ENCODE results near the gene PEX26. TPM values are rescaled to one million over a fixed set of nuclear protein-coding genes. Genes with fewer than 3 reads are reported as not detected.

The PEX26 gene
- total and polyA plus RNA-seq, 2 experiments from 2014 or later: 4.0 to 48.9 TPM

GRCh38 chr22:18077087-18077638 is 627 bp upstream of the PEX26 start (continued):
- TF ChIP-seq ETS1 (IDR thresholded peaks at IDR 0.05): no peak
- no peak for TF ChIP-seq EZH2phosphoT487 (IDR thresholded peaks at IDR 0.05; ENCODE audit: unreplicated experiment)
- no peak for TF ChIP-seq POLR2AphosphoS5 (IDR thresholded peaks at IDR 0.05; ENCODE audit: low read depth)
- no peak for TF ChIP-seq ZNF114 (CRISPR knock-in tag; IDR thresholded peaks at IDR 0.05)
- no peak for TF ChIP-seq CREB1 (CRISPR knock-in tag; IDR thresholded peaks at IDR 0.05; ENCODE audit: low read depth)
- TF ChIP-seq STAT1 (IDR thresholded peaks at IDR 0.05; ENCODE audit: unreplicated experiment): no peak
- TF ChIP-seq, protein P1, sequence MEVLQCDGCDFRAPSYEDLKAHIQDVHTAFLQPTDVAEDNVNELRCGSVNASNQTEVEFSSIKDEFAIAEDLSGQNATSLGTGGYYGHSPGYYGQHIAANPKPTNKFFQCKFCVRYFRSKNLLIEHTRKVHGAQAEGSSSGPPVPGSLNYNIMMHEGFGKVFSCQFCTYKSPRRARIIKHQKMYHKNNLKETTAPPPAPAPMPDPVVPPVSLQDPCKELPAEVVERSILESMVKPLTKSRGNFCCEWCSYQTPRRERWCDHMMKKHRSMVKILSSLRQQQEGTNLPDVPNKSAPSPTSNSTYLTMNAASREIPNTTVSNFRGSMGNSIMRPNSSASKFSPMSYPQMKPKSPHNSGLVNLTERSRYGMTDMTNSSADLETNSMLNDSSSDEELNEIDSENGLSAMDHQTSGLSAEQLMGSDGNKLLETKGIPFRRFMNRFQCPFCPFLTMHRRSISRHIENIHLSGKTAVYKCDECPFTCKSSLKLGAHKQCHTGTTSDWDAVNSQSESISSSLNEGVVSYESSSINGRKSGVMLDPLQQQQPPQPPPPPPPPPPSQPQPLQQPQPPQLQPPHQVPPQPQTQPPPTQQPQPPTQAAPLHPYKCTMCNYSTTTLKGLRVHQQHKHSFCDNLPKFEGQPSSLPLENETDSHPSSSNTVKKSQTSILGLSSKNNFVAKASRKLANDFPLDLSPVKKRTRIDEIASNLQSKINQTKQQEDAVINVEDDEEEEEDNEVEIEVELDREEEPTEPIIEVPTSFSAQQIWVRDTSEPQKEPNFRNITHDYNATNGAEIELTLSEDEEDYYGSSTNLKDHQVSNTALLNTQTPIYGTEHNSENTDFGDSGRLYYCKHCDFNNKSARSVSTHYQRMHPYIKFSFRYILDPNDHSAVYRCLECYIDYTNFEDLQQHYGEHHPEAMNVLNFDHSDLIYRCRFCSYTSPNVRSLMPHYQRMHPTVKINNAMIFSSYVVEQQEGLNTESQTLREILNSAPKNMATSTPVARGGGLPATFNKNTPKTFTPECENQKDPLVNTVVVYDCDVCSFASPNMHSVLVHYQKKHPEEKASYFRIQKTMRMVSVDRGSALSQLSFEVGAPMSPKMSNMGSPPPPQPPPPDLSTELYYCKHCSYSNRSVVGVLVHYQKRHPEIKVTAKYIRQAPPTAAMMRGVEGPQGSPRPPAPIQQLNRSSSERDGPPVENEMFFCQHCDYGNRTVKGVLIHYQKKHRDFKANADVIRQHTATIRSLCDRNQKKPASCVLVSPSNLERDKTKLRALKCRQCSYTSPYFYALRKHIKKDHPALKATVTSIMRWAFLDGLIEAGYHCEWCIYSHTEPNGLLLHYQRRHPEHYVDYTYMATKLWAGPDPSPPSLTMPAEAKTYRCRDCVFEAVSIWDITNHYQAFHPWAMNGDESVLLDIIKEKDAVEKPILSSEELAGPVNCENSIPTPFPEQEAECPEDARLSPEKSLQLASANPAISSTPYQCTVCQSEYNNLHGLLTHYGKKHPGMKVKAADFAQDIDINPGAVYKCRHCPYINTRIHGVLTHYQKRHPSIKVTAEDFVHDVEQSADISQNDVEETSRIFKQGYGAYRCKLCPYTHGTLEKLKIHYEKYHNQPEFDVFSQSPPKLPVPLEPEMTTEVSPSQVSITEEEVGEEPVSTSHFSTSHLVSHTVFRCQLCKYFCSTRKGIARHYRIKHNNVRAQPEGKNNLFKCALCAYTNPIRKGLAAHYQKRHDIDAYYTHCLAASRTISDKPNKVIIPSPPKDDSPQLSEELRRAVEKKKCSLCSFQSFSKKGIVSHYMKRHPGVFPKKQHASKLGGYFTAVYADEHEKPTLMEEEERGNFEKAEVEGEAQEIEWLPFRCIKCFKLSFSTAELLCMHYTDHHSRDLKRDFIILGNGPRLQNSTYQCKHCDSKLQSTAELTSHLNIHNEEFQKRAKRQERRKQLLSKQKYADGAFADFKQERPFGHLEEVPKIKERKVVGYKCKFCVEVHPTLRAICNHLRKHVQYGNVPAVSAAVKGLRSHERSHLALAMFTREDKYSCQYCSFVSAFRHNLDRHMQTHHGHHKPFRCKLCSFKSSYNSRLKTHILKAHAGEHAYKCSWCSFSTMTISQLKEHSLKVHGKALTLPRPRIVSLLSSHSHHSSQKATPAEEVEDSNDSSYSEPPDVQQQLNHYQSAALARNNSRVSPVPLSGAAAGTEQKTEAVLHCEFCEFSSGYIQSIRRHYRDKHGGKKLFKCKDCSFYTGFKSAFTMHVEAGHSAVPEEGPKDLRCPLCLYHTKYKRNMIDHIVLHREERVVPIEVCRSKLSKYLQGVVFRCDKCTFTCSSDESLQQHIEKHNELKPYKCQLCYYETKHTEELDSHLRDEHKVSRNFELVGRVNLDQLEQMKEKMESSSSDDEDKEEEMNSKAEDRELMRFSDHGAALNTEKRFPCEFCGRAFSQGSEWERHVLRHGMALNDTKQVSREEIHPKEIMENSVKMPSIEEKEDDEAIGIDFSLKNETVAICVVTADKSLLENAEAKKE (CRISPR knock-in tag; IDR thresholded peaks at IDR 0.05): no peak

- Mint-ChIP-seq H3K9me3 (no peaks in the 10 kb centered on the region), H3K27ac (peak overlapping the region; percentile 89), H3K4me1 (peaks cover 16% of the 10 kb centered on the region), H3K27me3 (ENCODE audit: insufficient read depth, low read depth, poor library complexity) (peaks cover 5% of the 10 kb centered on the region), H3K4me3 (peak overlapping the region; percentile 95), H3K36me3 (ENCODE audit: low read depth) (peaks cover 49% of the 10 kb centered on the region)
- Histone ChIP-seq H3F3A (replicated peaks; ENCODE audit: low read depth) (no peaks in the 10 kb centered on the region), H2AFZ (no peak overlapping the region), H3K27me3 (ENCODE audit: insufficient read depth) (no peaks in the 10 kb centered on the region), H3K4me1 (ENCODE audit: insufficient read depth) (peaks cover 12% of the 10 kb centered on the region; the same call in 1 of the 2 replicates), H4K20me1 (replicated peaks; ENCODE audit: insufficient read depth) (peaks cover 13% of the 10 kb centered on the region; the same call in 1 of the 2 replicates), H3K4me2 (peak overlapping the region; percentile 88), H3K4me3 (peak overlapping the region; percentile 97), H3K36me3 (ENCODE audit: insufficient read depth) (peaks cover 21% of the 10 kb centered on the region), H3K27ac (ENCODE audit: low read depth) (peak overlapping the region; percentile 71), H3K9me2 (ENCODE audit: insufficient read depth) (no peaks in the 10 kb centered on the region), H3K79me2 (replicated peaks; ENCODE audit: insufficient read depth) (peaks cover 52% of the 10 kb centered on the region)
- DNase-seq (ENCODE audit: low spot score): peak; percentile 70
- peak; percentile 61 for ATAC-seq
- TF ChIP-seq ETS1 (IDR thresholded peaks at IDR 0.05): no peak
- TF ChIP-seq ZNF114 (CRISPR knock-in tag; IDR thresholded peaks at IDR 0.05): no peak
- no peak for TF ChIP-seq EZH2phosphoT487 (IDR thresholded peaks at IDR 0.05; ENCODE audit: unreplicated experiment)
- TF ChIP-seq STAT1 (IDR thresholded peaks at IDR 0.05; ENCODE audit: unreplicated experiment): no peak
- no peak for TF ChIP-seq POLR2AphosphoS5 (IDR thresholded peaks at IDR 0.05; ENCODE audit: low read depth)
- TF ChIP-seq, protein P2, sequence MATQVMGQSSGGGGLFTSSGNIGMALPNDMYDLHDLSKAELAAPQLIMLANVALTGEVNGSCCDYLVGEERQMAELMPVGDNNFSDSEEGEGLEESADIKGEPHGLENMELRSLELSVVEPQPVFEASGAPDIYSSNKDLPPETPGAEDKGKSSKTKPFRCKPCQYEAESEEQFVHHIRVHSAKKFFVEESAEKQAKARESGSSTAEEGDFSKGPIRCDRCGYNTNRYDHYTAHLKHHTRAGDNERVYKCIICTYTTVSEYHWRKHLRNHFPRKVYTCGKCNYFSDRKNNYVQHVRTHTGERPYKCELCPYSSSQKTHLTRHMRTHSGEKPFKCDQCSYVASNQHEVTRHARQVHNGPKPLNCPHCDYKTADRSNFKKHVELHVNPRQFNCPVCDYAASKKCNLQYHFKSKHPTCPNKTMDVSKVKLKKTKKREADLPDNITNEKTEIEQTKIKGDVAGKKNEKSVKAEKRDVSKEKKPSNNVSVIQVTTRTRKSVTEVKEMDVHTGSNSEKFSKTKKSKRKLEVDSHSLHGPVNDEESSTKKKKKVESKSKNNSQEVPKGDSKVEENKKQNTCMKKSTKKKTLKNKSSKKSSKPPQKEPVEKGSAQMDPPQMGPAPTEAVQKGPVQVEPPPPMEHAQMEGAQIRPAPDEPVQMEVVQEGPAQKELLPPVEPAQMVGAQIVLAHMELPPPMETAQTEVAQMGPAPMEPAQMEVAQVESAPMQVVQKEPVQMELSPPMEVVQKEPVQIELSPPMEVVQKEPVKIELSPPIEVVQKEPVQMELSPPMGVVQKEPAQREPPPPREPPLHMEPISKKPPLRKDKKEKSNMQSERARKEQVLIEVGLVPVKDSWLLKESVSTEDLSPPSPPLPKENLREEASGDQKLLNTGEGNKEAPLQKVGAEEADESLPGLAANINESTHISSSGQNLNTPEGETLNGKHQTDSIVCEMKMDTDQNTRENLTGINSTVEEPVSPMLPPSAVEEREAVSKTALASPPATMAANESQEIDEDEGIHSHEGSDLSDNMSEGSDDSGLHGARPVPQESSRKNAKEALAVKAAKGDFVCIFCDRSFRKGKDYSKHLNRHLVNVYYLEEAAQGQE (IDR thresholded peaks at IDR 0.05; ENCODE audit: unreplicated experiment): no peak
Measured at GRCh38 chr22:18078329-18079041, 695 bp downstream of the PEX26 start.

Data from GM23338 (cell line).